CD4-positive, alpha-beta T cell (primary cell): Measurements from ENCODE around the gene SDC4. TPM values are rescaled to one million over a fixed set of nuclear protein-coding genes. Genes with fewer than 3 reads are reported as not detected.

Experiments
- ATAC-seq: fragments of 200-7000 bp; cut with Tn5 transposase; one replicate; pipeline ENCODE4 v1.10.0; 2022; ENCODE audit warnings: mild to moderate bottlenecking; ENCODE audit not compliant: poor library complexity
- CTCF ChIA-PET: fragments of 350-600 bp; sonication (Branson Sonifier 250); formaldehyde crosslinking; loops from one replicate; lab custom pipeline; 2021; ENCODE audit warnings: antibody characterized with exemption, inconsistent platforms; lab: Charles Lee
- POLR2A ChIA-PET: fragments of 350-600 bp; sonication (Branson Sonifier 250); formaldehyde crosslinking; loops from one replicate; lab custom pipeline; 2021; ENCODE audit warnings: antibody characterized with exemption, inconsistent platforms; lab: Charles Lee
- DNase-seq, 14 experiments: peaks; one replicate each; pipeline ENCODE4 v3.0.0-alpha.2; 2013 to 2020; ENCODE audit warnings: mixed read lengths in 2 of 14
- H3K27ac ChIP-seq, 2 donors: one replicate each; pipeline versions ENCODE4 v1.5.1 to v1.7.0; 2013; ENCODE audit warnings: low read length in 2 of 2, low read depth in 1 of 2, mild to moderate bottlenecking in 1 of 2
- H3K27me3 ChIP-seq, 2 experiments: 1 replicate in 1 of 2; 2 replicates in 1 of 2; pipeline versions ENCODE4 v1.6.1 to v1.7.0; 2013; ENCODE audit warnings: low read length in 2 of 2, control low read depth in 1 of 2, mild to moderate bottlenecking in 1 of 2, moderate library complexity in 1 of 2; ENCODE audit not compliant: insufficient read depth in 2 of 2, control insufficient read depth in 1 of 2
- H3K36me3 ChIP-seq: one replicate; pipeline ENCODE4 v1.6.1; 2013; ENCODE audit warnings: low read length, control low read depth; ENCODE audit not compliant: insufficient read depth
- H3K4me1 ChIP-seq: one replicate; pipeline ENCODE4 v1.6.1; 2013; ENCODE audit warnings: low read length, control low read depth; ENCODE audit not compliant: insufficient read depth
- H3K4me3 ChIP-seq: one replicate; pipeline ENCODE4 v1.5.1; 2013; ENCODE audit warnings: mild to moderate bottlenecking, low read length, moderate library complexity
- H3K9me3 ChIP-seq, 2 experiments: 1 replicate in 1 of 2; 2 replicates in 1 of 2; pipeline versions ENCODE4 v1.6.1 to v1.7.0; 2013; ENCODE audit warnings: low read length in 2 of 2, mild to moderate bottlenecking in 2 of 2, control low read depth in 1 of 2, moderate library complexity in 1 of 2; ENCODE audit not compliant: control insufficient read depth in 1 of 2, insufficient read depth in 1 of 2
- H3K27ac Mint-ChIP-seq: one replicate; pipeline ENCODE4 v1.8.0; 2020; ENCODE audit warnings: mixed read lengths
- H3K27me3 Mint-ChIP-seq: one replicate; pipeline ENCODE4 v1.8.0; 2021; ENCODE audit warnings: mixed read lengths
- H3K36me3 Mint-ChIP-seq: one replicate; pipeline ENCODE4 v1.8.0; 2021; ENCODE audit warnings: low read depth, mixed read lengths
- H3K4me1 Mint-ChIP-seq: one replicate; pipeline ENCODE4 v1.8.0; 2021; ENCODE audit warnings: low read depth, mixed read lengths
- H3K4me3 Mint-ChIP-seq: one replicate; pipeline ENCODE4 v1.8.0; 2020; ENCODE audit warnings: mild to moderate bottlenecking, mixed read lengths
- H3K9me3 Mint-ChIP-seq: one replicate; pipeline ENCODE4 v1.8.0; 2020; ENCODE audit warnings: mixed read lengths
- intact Hi-C, 2 experiments: fragments of 100-400 bp; cut with DNase I in 1 of 2; cut with micrococcal nuclease in 1 of 2; formaldehyde crosslinking; loops; one replicate each; pipeline versions ENCODE4 v1.15.1 to v1.9.0; 2023 to 2025; cut with DNase I, micrococcal nuclease
- total RNA-seq, 174 experiments: library from RNA in 2 of 174; stranded (reverse) in 2 of 174; gene quantifications; one replicate each; pipeline ENCODE4 v1.2.3 and lab custom pipeline; 2021 to 2026
- TF ChIP-seq, protein P1 (sequence below): fragments of 200-600 bp; IDR thresholded peaks from one replicate; pipeline ENCODE4 v1.8.0; 2022; ENCODE audit warnings: antibody characterized with exemption, mild to moderate bottlenecking

The SDC4 gene
- total RNA-seq, 2 experiments from 2014 or later: 1.0 to 1.1 TPM

DNA sequence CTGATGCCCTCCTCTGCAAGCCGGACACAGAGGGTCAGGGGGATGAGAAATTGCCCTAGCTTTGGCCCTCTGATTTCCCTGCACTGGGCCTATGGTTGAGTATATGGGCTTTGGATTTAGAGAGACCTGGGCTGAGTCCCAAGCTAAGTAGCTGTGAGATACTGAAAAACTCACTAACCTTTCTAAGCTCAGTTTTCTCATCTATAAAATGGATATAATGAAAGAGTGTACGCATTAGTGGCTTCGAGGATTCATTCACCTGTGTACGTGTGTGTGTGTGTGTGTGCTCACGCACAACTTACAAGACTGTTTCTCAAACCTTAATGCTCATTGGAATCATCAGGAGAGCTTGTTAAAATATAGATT is 54.2 kb downstream of the SDC4 start:
- ChIA-PET CTCF (interaction anchor here (0.6 to 1.6 kb wide), 13 partner anchors 10 to 1042 kb away, joined by 3 to 12 read pairs (median 3); partner anchors contain the start of genes FITM2 and SDC4), POLR2A (interaction anchor here (0.7 to 1.0 kb wide), 2 partner anchors 8 to 69 kb away, joined by 3 read pairs; no protein-coding TSS in a partner anchor)
- intact Hi-C loops: loop anchor here (5.0 kb wide), 2 partner anchors 282 to 607 kb away; no protein-coding TSS in a partner anchor
- Histone ChIP-seq H3K4me3 (peak overlapping the region; percentile 40), H3K27me3 (peaks cover 15 to 23% of the 10 kb centered on the region in 2 experiments), H3K9me3 (no peaks in the 10 kb centered on the region), H3K36me3 (no peaks in the 10 kb centered on the region), H3K27ac (no peak overlapping the region), H3K4me1 (peaks cover 17% of the 10 kb centered on the region)
- H3K4me3 Mint-ChIP-seq: peak overlapping the region; percentile 80
- H3K36me3 Mint-ChIP-seq: no peaks in the 10 kb centered on the region
- H3K9me3 Mint-ChIP-seq: no peaks in the 10 kb centered on the region
- no peak for ATAC-seq
- H3K4me1 Mint-ChIP-seq: no peaks in the 10 kb centered on the region
- peaks cover 71% of the 10 kb centered on the region for H3K27me3 Mint-ChIP-seq
- H3K27ac Mint-ChIP-seq: no peak overlapping the region
- no peak for DNase-seq
- TF ChIP-seq, protein P1, sequence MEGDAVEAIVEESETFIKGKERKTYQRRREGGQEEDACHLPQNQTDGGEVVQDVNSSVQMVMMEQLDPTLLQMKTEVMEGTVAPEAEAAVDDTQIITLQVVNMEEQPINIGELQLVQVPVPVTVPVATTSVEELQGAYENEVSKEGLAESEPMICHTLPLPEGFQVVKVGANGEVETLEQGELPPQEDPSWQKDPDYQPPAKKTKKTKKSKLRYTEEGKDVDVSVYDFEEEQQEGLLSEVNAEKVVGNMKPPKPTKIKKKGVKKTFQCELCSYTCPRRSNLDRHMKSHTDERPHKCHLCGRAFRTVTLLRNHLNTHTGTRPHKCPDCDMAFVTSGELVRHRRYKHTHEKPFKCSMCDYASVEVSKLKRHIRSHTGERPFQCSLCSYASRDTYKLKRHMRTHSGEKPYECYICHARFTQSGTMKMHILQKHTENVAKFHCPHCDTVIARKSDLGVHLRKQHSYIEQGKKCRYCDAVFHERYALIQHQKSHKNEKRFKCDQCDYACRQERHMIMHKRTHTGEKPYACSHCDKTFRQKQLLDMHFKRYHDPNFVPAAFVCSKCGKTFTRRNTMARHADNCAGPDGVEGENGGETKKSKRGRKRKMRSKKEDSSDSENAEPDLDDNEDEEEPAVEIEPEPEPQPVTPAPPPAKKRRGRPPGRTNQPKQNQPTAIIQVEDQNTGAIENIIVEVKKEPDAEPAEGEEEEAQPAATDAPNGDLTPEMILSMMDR: peak; percentile 56

GRCh38 chr20:45293041-45294002 is 54.9 kb downstream of the SDC4 start:
- Histone ChIP-seq H3K27me3 (peaks cover 15 to 23% of the 10 kb centered on the region in 2 experiments), H3K27ac (no peak overlapping the region), H3K36me3 (no peaks in the 10 kb centered on the region), H3K9me3 (no peaks in the 10 kb centered on the region), H3K4me3 (peak overlapping the region; percentile 40), H3K4me1 (peaks cover 17% of the 10 kb centered on the region)
- Mint-ChIP-seq H3K36me3 (no peaks in the 10 kb centered on the region), H3K9me3 (no peaks in the 10 kb centered on the region), H3K4me1 (no peaks in the 10 kb centered on the region), H3K27ac (no peak overlapping the region), H3K27me3 (peaks cover 66% of the 10 kb centered on the region), H3K4me3 (peak overlapping the region; percentile 82)
- ATAC-seq (peak; percentile 92), DNase-seq (peak; percentile 63 to 84 (median 74))
- POLR2A ChIA-PET: interaction anchor here (1.0 kb wide), 1 partner anchor 9 kb away, joined by 3 read pairs; no protein-coding TSS in a partner anchor
- TF ChIP-seq, protein P1: peak; percentile 95
- intact Hi-C loops: loop anchor here (5.0 kb wide), 2 partner anchors 281 to 606 kb away; no protein-coding TSS in a partner anchor
- CTCF ChIA-PET: interaction anchor here (0.6 to 2.3 kb wide), 14 partner anchors 10 to 1043 kb away, joined by 3 to 12 read pairs (median 3); partner anchors contain the start of genes FITM2 and SDC4

DNA sequence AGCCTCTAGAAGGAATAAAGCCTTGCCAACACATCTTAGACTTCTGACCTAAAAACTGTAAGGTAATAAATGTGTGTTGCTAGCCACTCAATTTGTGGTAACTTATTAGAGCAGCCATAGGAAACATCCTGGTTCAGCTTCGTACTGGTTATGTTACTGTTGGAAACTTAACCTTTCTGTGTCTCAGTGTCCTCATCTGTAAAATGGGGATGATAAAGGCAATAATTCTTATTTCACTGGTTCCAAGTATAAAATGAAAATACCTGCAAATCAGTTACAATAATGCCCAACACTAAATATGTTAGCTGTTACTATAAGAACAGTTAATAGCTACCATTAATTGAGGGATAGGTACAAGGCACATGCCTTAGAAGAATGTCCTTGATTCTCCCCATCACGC is 55.9 kb downstream of the SDC4 start:
- Mint-ChIP-seq H3K9me3 (no peaks in the 10 kb centered on the region), H3K4me1 (no peaks in the 10 kb centered on the region), H3K36me3 (no peaks in the 10 kb centered on the region), H3K27me3 (peaks cover 66% of the 10 kb centered on the region), H3K4me3 (peak overlapping the region; percentile 82), H3K27ac (no peak overlapping the region)
- Histone ChIP-seq H3K4me3 (no peak overlapping the region), H3K36me3 (no peaks in the 10 kb centered on the region), H3K4me1 (peaks cover 17% of the 10 kb centered on the region), H3K9me3 (no peaks in the 10 kb centered on the region), H3K27ac (no peak overlapping the region), H3K27me3 (peaks cover 15 to 23% of the 10 kb centered on the region in 2 experiments)
- ATAC-seq (no peak), DNase-seq (no peak)
- intact Hi-C loops: loop anchor here (5.0 kb wide), 2 partner anchors 280 to 605 kb away; no protein-coding TSS in a partner anchor
- ChIA-PET CTCF (interaction anchor here (2.3 kb wide), 1 partner anchor 248 kb away, joined by 4 read pairs; no protein-coding TSS in a partner anchor), POLR2A (no interaction called here)
- TF ChIP-seq, protein P1: no peak
